K562 (cell line): ENCODE results near the gene NR4A2. TPM values are rescaled to one million over a fixed set of nuclear protein-coding genes. Genes with fewer than 3 reads are reported as not detected.

Experiments
- CBX8 ChIP-seq: fragments of 200-600 bp; sonication (generic); IDR thresholded peaks from 2 replicates; pipeline ENCODE4 v1.6.1; 2012; ENCODE audit warnings: borderline replicate concordance, mixed run types, low read depth, mild to moderate bottlenecking, moderate library complexity, mixed read lengths, low read length, control low read depth, inconsistent platforms; ENCODE audit not compliant: poor library complexity, severe bottlenecking; ENCODE audit errors: extremely low read depth
- ETV6 ChIP-seq, 3 experiments: fragments of 150-350 bp in 1 of 3; sonication (generic) in 1 of 3; formaldehyde crosslinking in 1 of 3; IDR thresholded peaks; 2 replicates each; pipeline versions ENCODE4 v1.6.1 to v1.8.0; 2014 to 2022; ENCODE audit warnings: borderline replicate concordance in 2 of 3, low read depth in 2 of 3, antibody characterized with exemption in 1 of 3, low read length in 1 of 3, mild to moderate bottlenecking in 1 of 3, missing genetic modification reagents in 1 of 3
- GABPA ChIP-seq: fragments of 200-800 bp; sonication (Bioruptor generic); conservative IDR thresholded peaks from 2 replicates; pipeline ENCODE4 v1.6.1; 2016; ENCODE audit warnings: low read depth, missing genetic modification characterization, missing compliant biosample characterization
- NFRKB ChIP-seq: fragments of 450-650 bp; IDR thresholded peaks from 2 replicates; pipeline ENCODE4 v1.6.1; 2016; ENCODE audit warnings: low read depth
- NR4A1 ChIP-seq, 2 experiments: fragments of 250-450 bp in 1 of 2; fragments of 450-650 bp in 1 of 2; sonication (Bioruptor Pico) in 1 of 2; IDR thresholded peaks; 2 replicates each; pipeline versions ENCODE4 v1.4.0 to v1.6.1; 2016 to 2020; ENCODE audit warnings: mild to moderate bottlenecking in 2 of 2, missing compliant biosample characterization in 1 of 2, missing genetic modification characterization in 1 of 2, moderate library complexity in 1 of 2
- PHB2 ChIP-seq: fragments of 450-650 bp; IDR thresholded peaks from 2 replicates; pipeline ENCODE4 v1.6.1; 2017; ENCODE audit warnings: low read depth
- RBM34 ChIP-seq: fragments of 200-400 bp; formaldehyde crosslinking; IDR thresholded peaks from 2 replicates; pipeline ENCODE4 v1.6.1; 2018; ENCODE audit warnings: low read length, borderline replicate concordance; ENCODE audit not compliant: insufficient read depth
- SMAD2 ChIP-seq: fragments of 150-350 bp; IDR thresholded peaks from 2 replicates; pipeline ENCODE4 v1.6.1; 2014; ENCODE audit warnings: low read depth, mild to moderate bottlenecking, low read length
- SRF ChIP-seq, 2 experiments: fragments of 250-450, 450-650 bp in 1 of 2; sonication (Bioruptor Pico) in 1 of 2; sonication (generic) in 1 of 2; formaldehyde crosslinking; IDR thresholded peaks; 2 replicates each; pipeline versions ENCODE4 v1.5.0 to v1.5.1; 2020 to 2022; ENCODE audit warnings: mild to moderate bottlenecking in 1 of 2, missing genetic modification reagents in 1 of 2
- YBX1 ChIP-seq: fragments of 450-650 bp; IDR thresholded peaks from 2 replicates; pipeline ENCODE4 v1.7.1; 2016; ENCODE audit warnings: mild to moderate bottlenecking
- ZNF445 ChIP-seq: fragments of 250-450 bp; sonication (Bioruptor Pico); IDR thresholded peaks from 2 replicates; pipeline ENCODE4 v1.4.0; 2020; ENCODE audit warnings: low read depth, mild to moderate bottlenecking, moderate library complexity
- ZNF586 ChIP-seq: fragments of 450-650 bp; formaldehyde crosslinking; conservative IDR thresholded peaks from 2 replicates; pipeline ENCODE4 v1.4.0; 2020; ENCODE audit warnings: mild to moderate bottlenecking, moderate library complexity
- polyA plus RNA-seq, 8 experiments: library from polyadenylated mRNA; depleted of rRNA in 4 of 8; stranded (reverse) in 5 of 8; unstranded in 3 of 8; fragments of >200 nt; fragmentation: Nextera tagmentation in 2 of 8; fragmentation: Illumina TruSeq in 1 of 8; extraction: Ambion mirVana in 2 of 8; extraction: Trizol in 1 of 8; gene quantifications; 2 replicates each; pipeline versions ENCODE4 v1.2.1 to v1.2.3, GENCODE V29; 2011 to 2014; ENCODE audit warnings: inconsistent platforms in 1 of 8, missing spikeins in 1 of 8
- total RNA-seq, 7 experiments: library from RNA; depleted of rRNA in 6 of 7; stranded (reverse); fragments of >200 nt in 6 of 7; fragmentation: Illumina TruSeq in 2 of 7; extraction: Trizol in 2 of 7; gene quantifications; 2 replicates each; pipeline versions ENCODE4 v1.2.1 to v1.2.3, GENCODE V29; 2011 to 2021; ENCODE audit warnings: low replicate concordance in 1 of 7
- TF ChIP-seq, protein P1 (sequence below): fragments of 200-800 bp; sonication (Bioruptor generic); IDR thresholded peaks from 2 replicates; pipeline ENCODE4 v1.6.1; 2016; ENCODE audit warnings: missing genetic modification characterization, missing compliant biosample characterization
- TF ChIP-seq, protein P2 (sequence below), 2 experiments: fragments of 200-800 bp in 1 of 2; sonication (Bioruptor generic) in 1 of 2; sonication (generic) in 1 of 2; formaldehyde crosslinking in 1 of 2; IDR thresholded peaks in 1 of 2; conservative IDR thresholded peaks in 1 of 2; 2 replicates each; pipeline versions ENCODE4 v1.5.0 to v1.6.1; 2016 to 2020; ENCODE audit warnings: missing compliant biosample characterization in 1 of 2, missing genetic modification characterization in 1 of 2, missing genetic modification reagents in 1 of 2
- TF ChIP-seq, protein P3 (sequence below): fragments of 450-650 bp; formaldehyde crosslinking; IDR thresholded peaks from 2 replicates; pipeline ENCODE4 v1.4.0; 2022; ENCODE audit warnings: mild to moderate bottlenecking, moderate library complexity
- TF ChIP-seq, protein P4 (sequence below): fragments of 250-450 bp; sonication (Bioruptor Pico); IDR thresholded peaks from 2 replicates; pipeline ENCODE4 v1.8.0; 2021; ENCODE audit warnings: moderate library complexity, mild to moderate bottlenecking, inconsistent platforms

The NR4A2 gene
- total and polyA plus RNA-seq, 9 of the 15 experiments (the other 6 are each of a cell fraction or from before 2014, with no cell fraction given) = 0.94 to 5.1 (median 1.3) TPM

DNA sequence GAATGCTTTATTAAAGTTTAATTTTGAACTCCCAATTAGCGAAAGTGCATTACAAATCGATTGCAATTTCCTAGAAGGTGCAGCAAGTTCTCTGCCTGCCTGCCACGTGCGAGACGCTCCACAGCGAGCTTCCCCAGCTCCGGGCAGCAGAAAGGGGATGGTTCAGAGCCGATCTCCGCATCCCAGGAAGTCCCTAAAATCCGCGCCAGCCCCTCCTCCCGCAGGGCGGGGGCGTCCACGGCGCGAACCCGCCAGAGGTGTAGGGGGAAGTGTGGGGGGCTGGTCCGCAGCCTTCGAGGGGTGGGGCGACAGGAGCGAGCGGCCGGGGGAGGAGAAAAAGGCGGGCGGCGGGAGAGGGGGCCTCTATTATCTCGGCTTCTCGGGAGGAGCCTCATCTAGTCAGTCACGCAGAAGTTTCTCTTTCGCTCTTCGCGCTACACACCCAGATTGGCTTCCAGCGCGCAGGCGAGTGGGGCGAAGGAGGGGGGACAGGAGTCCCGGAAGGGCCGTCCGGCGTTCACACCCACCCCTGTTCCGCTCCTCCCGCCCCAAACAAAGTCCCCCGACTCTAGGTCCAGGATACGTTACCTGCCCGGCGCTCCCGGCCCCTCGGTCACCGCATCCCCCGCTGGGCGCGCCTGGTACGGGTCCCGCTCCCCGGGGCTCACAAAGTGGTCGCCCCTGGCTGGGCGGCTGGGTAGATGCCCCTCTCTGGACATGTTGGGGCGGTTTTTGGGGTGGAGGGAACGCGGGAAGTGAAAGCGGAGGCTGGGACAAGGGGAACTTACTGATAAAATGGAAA, 9.1 kb upstream of the NR4A2 start (continued):
- TF ChIP-seq CBX8 (no peak), RBM34 (no peak), PHB2 (no peak), SMAD2 (no peak), SRF (CRISPR knock-in tag; IDR thresholded peaks at IDR 0.05) (peak in 1 of 2 experiments; percentile 60; a peak in 2 of 4 replicates), GABPA (peak; percentile 88), NR4A1 (CRISPR knock-in tag; IDR thresholded peaks at IDR 0.05) (no peak), NR4A1 (tag; IDR thresholded peaks at IDR 0.05) (no peak), YBX1 (no peak), ZNF586 (CRISPR knock-in tag) (no peak), ETV6 (IDR thresholded peaks at IDR 0.05; ENCODE audit: borderline replicate concordance in 1 of 2, low read depth in 2 of 2, low read length in 1 of 2) (peak; percentile 4 to 38; a peak in 1 of 4 replicates), ETV6 (CRISPR knock-in tag; IDR thresholded peaks at IDR 0.05; ENCODE audit: borderline replicate concordance) (no peak), NFRKB (peak; percentile 37), ZNF445 (no peak)
- TF ChIP-seq, protein P1, sequence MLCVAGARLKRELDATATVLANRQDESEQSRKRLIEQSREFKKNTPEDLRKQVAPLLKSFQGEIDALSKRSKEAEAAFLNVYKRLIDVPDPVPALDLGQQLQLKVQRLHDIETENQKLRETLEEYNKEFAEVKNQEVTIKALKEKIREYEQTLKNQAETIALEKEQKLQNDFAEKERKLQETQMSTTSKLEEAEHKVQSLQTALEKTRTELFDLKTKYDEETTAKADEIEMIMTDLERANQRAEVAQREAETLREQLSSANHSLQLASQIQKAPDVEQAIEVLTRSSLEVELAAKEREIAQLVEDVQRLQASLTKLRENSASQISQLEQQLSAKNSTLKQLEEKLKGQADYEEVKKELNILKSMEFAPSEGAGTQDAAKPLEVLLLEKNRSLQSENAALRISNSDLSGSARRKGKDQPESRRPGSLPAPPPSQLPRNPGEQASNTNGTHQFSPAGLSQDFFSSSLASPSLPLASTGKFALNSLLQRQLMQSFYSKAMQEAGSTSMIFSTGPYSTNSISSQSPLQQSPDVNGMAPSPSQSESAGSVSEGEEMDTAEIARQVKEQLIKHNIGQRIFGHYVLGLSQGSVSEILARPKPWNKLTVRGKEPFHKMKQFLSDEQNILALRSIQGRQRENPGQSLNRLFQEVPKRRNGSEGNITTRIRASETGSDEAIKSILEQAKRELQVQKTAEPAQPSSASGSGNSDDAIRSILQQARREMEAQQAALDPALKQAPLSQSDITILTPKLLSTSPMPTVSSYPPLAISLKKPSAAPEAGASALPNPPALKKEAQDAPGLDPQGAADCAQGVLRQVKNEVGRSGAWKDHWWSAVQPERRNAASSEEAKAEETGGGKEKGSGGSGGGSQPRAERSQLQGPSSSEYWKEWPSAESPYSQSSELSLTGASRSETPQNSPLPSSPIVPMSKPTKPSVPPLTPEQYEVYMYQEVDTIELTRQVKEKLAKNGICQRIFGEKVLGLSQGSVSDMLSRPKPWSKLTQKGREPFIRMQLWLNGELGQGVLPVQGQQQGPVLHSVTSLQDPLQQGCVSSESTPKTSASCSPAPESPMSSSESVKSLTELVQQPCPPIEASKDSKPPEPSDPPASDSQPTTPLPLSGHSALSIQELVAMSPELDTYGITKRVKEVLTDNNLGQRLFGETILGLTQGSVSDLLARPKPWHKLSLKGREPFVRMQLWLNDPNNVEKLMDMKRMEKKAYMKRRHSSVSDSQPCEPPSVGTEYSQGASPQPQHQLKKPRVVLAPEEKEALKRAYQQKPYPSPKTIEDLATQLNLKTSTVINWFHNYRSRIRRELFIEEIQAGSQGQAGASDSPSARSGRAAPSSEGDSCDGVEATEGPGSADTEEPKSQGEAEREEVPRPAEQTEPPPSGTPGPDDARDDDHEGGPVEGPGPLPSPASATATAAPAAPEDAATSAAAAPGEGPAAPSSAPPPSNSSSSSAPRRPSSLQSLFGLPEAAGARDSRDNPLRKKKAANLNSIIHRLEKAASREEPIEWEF (CRISPR knock-in tag) = peak; percentile 66; the same call in 1 of the 2 replicates
- TF ChIP-seq, protein P2, sequence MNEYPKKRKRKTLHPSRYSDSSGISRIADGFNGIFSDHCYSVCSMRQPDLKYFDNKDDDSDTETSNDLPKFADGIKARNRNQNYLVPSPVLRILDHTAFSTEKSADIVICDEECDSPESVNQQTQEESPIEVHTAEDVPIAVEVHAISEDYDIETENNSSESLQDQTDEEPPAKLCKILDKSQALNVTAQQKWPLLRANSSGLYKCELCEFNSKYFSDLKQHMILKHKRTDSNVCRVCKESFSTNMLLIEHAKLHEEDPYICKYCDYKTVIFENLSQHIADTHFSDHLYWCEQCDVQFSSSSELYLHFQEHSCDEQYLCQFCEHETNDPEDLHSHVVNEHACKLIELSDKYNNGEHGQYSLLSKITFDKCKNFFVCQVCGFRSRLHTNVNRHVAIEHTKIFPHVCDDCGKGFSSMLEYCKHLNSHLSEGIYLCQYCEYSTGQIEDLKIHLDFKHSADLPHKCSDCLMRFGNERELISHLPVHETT (CRISPR knock-in tag; conservative IDR thresholded peaks at IDR 0.05 in 1 of 2, IDR thresholded peaks at IDR 0.05 in 1 of 2) = no peak
- TF ChIP-seq, protein P3, sequence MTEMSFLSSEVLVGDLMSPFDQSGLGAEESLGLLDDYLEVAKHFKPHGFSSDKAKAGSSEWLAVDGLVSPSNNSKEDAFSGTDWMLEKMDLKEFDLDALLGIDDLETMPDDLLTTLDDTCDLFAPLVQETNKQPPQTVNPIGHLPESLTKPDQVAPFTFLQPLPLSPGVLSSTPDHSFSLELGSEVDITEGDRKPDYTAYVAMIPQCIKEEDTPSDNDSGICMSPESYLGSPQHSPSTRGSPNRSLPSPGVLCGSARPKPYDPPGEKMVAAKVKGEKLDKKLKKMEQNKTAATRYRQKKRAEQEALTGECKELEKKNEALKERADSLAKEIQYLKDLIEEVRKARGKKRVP (CRISPR knock-in tag) = peak; percentile 65; the same call in 1 of the 2 replicates
- TF ChIP-seq, protein P4, sequence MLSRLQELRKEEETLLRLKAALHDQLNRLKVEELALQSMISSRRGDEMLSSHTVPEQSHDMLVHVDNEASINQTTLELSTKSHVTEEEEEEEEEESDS (CRISPR knock-in tag) = no peak
